H7 (cell line): ENCODE results near the gene HS3ST6. TPM values are rescaled to one million over a fixed set of nuclear protein-coding genes. Genes with fewer than 3 reads are reported as not detected.
A peak's percentile ranks its signal among the peaks of the same experiment; 100 is the strongest.
"Not testable (repeated sequence)": the region's sequence is repeated elsewhere in the genome, so short reads cannot be mapped to it uniquely, and the experiment has no call there.

Experiments used
- DNase-seq: peaks from one replicate; pipeline ENCODE4 v3.0.0; 2012
- H3K27me3 ChIP-seq: 2 replicates; pipeline ENCODE4 v1.6.0; 2011; ENCODE audit warnings: mild to moderate bottlenecking, low read length; ENCODE audit not compliant: control insufficient read depth, insufficient read depth
- H3K36me3 ChIP-seq: replicated peaks from 2 replicates; pipeline ENCODE4 v1.5.1; 2011; ENCODE audit warnings: low read length; ENCODE audit not compliant: control insufficient read depth, insufficient read depth
- H3K4me3 ChIP-seq: 2 replicates; pipeline ENCODE4 v1.5.1; 2011; ENCODE audit warnings: low read depth, mild to moderate bottlenecking, control low read depth, low read length, moderate library complexity; ENCODE audit not compliant: insufficient read depth
- total RNA-seq: library from RNA; depleted of rRNA; stranded (reverse); fragments of >200 nt; shearing (Covaris generic); gene quantifications from 2 replicates; pipeline ENCODE4 v1.2.3, GENCODE V29; 2014; rRNA removed

Gene HS3ST6
- not detected in 2 replicates for total RNA-seq

DNA sequence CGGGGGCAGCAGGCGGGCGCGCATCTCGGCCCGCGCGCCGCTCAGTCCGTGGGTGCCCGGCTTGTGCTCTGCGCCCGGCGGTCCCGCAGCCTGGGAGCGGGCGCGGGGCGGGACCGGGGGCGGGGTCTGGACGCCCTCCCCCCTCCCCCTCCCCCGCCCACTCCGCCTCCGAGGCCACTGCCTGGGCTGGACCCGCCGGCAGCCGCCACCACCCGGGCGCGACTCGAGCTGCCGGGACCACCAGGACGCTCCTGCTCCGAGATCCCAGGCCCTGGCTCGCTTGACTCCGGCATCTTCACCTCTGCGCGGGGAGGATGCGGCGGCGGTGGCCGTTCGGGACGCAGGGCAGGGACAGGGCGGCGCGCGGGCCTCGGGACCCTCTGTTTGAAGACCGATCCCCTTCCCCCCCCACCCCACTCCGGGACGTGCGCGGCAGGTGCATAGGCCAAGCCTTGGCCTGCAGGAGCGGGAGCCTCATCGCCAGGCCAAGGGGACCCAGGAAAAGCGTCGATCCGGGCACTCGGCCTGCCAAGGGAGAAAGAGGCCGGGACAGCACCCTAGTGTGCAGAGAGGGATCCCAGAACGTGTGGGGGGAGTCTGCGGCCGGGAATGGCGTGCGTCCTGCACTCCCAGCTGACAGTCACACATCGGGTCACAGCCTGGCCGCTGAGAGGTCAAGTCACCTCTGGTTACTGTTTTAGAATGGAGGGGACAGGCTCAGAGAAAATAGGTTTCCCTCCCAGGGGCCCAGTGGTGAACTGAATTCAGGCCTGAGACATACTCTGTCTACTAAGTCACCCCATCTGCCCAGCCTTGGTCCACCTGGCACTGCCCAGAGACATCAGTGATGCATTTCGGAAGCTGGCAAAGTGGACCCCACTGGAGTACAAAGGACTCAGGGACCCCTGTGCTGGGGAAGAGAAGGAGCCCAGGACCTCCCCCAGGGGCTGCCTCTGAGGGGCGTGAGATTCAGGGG, at the start of gene HS3ST6:
Gene HS3ST6 (minus strand): TSS at position 65 of the 976 bp plus-strand sequence. CDS start 92 bp downstream, outside the sequence.
- peak; percentile 95 for DNase-seq
- Histone ChIP-seq H3K27me3 (peaks cover 84% of the 10 kb centered on the region), H3K36me3 (no peaks in the 10 kb centered on the region), H3K4me3 (peak within 1 kb of the TSS; percentile 30)

DNA sequence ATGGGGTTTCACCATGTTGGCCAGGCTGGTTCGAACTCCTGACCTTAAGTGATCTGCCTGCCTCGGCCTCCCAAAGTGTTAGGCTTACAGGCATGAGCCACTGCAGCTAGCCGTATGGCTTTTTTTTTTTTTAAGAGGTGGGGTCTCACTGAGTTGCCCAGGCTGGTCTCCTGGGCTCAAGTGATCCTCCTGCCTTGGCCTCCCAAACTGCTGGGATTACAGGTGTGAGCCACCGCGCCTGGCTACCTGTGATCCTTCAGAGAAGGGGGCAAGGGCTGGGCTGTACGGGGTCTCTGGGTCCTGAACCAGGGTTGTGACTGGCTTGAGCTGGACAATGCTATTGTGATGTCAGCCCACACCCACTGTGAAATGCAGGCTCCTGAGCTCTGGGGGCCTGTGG, 48.2 kb upstream of the HS3ST6 start, which contains the start of gene RNF151:
Gene RNF151 (plus strand): TSS at position 397 of the 400 bp plus-strand sequence. CDS start 26 bp downstream, outside the sequence.
- no peaks in the 10 kb centered on the region for H3K27me3 ChIP-seq
- no peak for DNase-seq

GRCh38 chr16:1965396-1966001, 47.3 kb upstream of the HS3ST6 start:
- H3K4me3 ChIP-seq, result peak overlapping the region; percentile 97
- H3K27me3 ChIP-seq, result no peaks in the 10 kb centered on the region
- no peak for DNase-seq
- H3K36me3 ChIP-seq, result peaks cover 23% of the 10 kb centered on the region

More for the DNA sequence above, 48.2 kb upstream of the HS3ST6 start, which contains the start of gene RNF151:
- Histone ChIP-seq H3K36me3 (peaks cover 21% of the 10 kb centered on the region), H3K4me3 (peak within 1 kb of the TSS; percentile 97)

DNA sequence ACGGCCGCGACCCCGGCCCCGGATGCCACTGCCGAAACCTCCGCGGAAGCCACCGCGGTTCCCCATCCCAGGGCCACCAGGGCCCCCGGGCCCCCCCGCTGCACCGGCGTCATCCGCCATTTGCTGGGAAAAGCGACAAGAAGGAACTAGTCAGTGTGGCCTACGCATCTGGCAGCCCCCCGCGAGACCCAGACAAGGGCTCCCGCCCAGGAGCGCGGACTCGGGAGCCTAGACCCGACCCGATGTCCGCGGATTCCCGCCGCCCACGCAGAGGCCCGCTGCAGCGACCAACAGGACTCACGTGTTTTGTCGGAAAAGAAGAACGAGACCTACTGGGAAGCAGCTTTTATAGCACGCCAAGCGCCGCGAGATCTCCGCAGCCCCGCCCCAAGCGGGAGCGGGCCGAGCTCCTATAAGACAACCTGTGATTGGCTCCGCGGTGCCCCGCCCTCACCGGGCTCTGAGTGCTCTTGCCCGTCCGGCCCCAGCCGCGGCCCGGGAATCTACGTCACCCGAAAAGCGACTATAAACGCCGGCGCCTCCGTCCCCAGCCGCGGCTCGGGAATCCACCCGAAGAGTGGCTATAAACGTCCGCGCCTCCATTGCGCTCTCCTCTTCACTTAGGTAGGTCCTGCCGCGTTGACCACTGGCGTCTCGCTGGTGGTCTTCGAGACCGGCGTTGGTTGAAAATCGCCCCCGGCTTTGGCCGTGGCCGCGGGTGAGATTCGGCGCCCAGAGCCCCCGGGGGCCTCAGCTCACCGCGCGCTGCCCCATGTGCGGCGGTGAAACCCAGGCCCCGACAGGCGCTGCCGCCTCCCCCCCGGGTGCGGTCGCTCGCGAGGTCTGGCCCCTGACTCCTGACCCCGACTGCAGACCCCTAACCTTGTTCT, 46.5 kb upstream of the HS3ST6 start, which contains the start of gene RPS2:
Gene RPS2 (minus strand): TSS at position 321 of the 890 bp plus-strand sequence. CDS start 201 bp downstream, at position 120.
- DNase-seq, result peak; percentile 100
- Histone ChIP-seq H3K27me3 (no peaks in the 10 kb centered on the region), H3K4me3 (peak within 1 kb of the TSS; percentile 97), H3K36me3 (peaks cover 23% of the 10 kb centered on the region)

DNA sequence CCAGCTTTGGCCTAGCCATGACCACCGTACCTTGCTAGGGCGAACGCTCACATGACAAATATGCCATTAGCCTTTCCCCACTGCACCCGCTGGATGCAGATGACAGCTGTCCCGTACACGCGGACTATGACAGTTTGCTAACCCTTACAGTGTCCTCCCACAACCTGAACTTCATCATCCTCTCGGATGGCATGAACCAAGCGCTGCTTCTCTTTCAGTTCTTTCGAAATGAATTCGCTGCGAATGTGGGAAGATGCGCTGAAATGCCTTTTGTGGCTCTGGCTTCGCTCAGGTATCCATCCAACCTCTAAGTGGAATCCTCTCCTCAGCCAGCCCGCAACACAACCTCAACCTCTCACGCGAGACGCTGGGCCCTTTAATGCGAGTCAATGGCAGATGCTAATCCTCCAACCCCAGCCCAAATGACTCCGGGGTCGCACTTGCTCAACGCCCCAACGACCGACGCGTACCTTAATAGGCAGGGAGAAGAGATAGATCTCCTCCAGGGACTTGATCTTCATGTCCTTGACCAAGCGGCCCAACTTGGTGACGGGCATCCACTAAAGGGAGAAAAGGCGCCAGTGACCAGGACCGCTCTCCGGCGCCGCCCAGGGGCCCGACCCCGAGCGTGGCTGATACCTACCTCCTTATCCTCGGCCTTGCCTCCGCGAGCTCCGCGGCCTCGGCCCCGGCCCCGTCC, 45.7 kb upstream of the HS3ST6 start:
- no peaks in the 10 kb centered on the region for H3K27me3 ChIP-seq
- peaks cover 23% of the 10 kb centered on the region for H3K36me3 ChIP-seq
- no peak for DNase-seq
- H3K4me3 ChIP-seq, result peak overlapping the region; percentile 97

DNA sequence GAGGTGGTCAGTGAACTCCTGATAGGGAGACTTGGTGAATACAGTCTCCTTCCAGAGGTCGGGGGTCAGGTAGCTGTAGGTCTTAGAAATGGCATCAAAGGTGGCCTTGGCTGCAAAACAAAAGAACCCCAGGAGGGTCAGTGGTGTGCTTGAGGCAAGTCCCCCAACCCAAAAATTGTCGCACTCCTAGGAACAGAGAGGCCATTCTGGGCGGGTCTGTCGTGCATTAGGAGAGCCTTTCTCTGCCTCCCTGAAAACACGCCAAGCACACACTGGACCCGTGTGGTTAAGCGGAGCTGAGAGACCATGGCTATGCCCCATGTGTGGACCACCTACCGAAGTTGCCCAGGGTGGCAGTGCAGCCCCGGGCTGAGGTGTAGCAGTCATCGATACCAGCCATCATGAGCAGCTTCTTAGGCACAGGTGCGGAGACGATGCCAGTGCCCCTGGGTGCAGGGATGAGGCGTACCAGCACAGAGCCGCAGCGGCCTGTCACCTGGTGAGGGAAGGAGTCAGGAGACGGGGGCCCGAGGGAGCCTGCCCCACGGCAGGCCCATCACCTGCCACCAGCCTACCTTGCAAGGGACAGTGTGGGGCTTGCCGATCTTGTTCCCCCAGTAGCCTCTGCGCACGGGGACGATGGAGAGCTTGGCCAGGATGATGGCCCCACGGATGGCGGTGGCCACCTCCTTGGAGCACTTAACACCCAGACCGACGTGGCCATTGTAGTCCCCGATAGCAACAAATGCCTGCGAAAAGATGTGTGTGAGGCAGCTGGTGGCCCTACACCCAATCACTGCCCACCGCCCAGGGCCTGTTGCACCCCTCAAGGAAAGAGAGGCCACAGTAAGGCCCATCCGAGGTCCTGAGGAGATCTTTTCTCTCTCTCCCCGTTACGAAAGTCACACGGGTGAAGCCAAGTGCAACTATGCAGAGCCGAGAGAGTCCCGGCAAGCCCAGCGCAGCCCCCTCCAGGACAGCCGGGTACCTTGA, 44.2 kb upstream of the HS3ST6 start:
- not testable (repeated sequence) for H3K27me3 ChIP-seq, DNase-seq
- H3K4me3 ChIP-seq, result peak overlapping the region; percentile 12; the same call in 1 of the 2 replicates
- H3K36me3 ChIP-seq, result peaks cover 23% of the 10 kb centered on the region

- H3K27me3 ChIP-seq, result no peaks in the 10 kb centered on the region
- DNase-seq, result peak; percentile 77
- H3K36me3 ChIP-seq, result peaks cover 23% of the 10 kb centered on the region
- no peak overlapping the region for H3K4me3 ChIP-seq
Observed at GRCh38 chr16:1961651-1962067, 43.4 kb upstream of the HS3ST6 start.

DNA sequence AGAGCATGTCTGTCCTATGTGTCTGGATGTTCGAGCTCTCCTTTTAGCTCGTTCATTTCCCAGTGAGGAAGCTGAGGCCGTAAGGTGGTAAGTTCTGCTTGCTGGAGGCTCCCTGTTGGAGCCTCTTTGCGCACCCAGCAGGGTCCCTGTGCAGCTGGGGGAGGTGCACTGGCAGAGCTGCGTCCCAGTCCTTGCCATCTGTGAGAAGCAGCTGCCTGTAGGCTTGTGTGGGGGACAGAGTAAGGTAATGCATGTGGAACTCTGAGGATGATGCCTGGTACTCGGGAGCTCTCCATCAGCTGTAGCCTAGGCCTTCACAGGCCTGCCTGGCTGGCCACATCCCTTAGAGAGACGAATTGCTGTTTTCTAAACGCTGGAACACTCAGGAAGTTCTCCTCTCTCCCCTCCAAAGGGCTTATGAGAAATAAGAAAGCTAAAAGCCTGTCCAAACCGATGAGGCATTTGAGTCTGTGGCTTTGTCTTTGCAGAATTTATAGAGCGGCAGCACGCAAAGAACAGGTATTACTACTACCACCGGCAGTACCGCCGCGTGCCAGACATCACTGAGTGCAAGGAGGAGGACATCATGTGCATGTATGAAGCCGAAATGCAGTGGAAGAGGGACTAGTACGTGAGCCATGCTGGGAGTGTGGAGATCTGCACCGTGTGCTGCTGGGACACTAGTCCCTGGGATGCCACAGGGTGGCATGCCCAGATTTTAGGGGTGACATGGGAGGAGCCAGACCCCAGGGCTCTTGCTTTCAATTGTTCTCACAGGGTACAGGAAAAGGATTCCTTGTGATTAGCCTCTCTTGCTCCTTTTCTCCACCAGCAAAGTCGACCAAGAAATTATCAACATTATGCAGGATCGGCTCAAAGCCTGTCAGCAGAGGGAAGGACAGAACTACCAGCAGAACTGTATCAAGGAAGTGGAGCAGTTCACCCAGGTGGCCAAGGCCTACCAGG, 42.7 kb upstream of the HS3ST6 start:
- no peaks in the 10 kb centered on the region for H3K27me3 ChIP-seq
- DNase-seq, result peak; percentile 72
- H3K4me3 ChIP-seq, result peak overlapping the region; percentile 96; the same call in 1 of the 2 replicates
- H3K36me3 ChIP-seq, result peaks cover 23% of the 10 kb centered on the region

- H3K36me3 ChIP-seq, result peaks cover 23% of the 10 kb centered on the region
- DNase-seq, result peak; percentile 98
- H3K4me3 ChIP-seq, result peak within 1 kb of the TSS; percentile 96
- no peaks in the 10 kb centered on the region for H3K27me3 ChIP-seq
Observed at GRCh38 chr16:1959269-1960039, 41.2 kb upstream of the HS3ST6 start, which contains the start of gene NDUFB10. NDUFB10 (plus strand) TSS chr16:1959538; CDS start chr16:1959625, 87 bp downstream.

GRCh38 chr16:1958715-1959268, 40.6 kb upstream of the HS3ST6 start:
- Histone ChIP-seq H3K36me3 (peaks cover 21% of the 10 kb centered on the region), H3K4me3 (peak overlapping the region; percentile 96), H3K27me3 (no peaks in the 10 kb centered on the region)
- no peak for DNase-seq

- not testable (repeated sequence) for H3K4me3 ChIP-seq, H3K27me3 ChIP-seq, DNase-seq
- H3K36me3 ChIP-seq, result peaks cover 15% of the 10 kb centered on the region
Observed at GRCh38 chr16:1958143-1958491, 39.9 kb upstream of the HS3ST6 start.
